GM18873 (cell line): ENCODE results near the gene PRKD1.
"Not testable (repeated sequence)": the region's sequence is repeated elsewhere in the genome, so short reads cannot be mapped to it uniquely, and the experiment has no call there.

Experiments used
- ATAC-seq: cut with Tn5 transposase; IDR thresholded peaks from one replicate; pipeline ENCODE4 v1.9.1; 2021; ENCODE audit warnings: mild to moderate bottlenecking, moderate library complexity, moderate number of reproducible peaks; ENCODE audit not compliant: unreplicated experiment, low FRiP score

Gene PRKD1

DNA sequence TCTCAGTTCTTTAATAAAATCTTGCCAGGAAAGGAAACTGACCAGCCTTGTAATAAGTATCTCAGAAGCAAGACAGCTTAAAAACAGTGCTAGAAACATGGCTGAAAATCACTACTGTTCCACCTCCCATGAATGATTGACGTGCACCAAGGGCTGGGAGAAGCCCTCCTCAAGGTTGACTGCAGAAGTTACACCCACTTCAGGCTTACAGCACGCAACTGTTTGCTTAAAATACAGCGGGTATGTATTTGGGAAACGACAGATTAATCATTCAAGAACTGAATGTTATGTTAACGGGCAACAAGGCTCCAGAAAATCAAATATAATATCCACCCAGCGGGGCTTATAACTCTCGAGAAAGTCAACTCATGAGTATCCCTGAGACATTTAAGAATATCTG, 22.1 kb downstream of the PRKD1 start:
- ATAC-seq, result no peak

DNA sequence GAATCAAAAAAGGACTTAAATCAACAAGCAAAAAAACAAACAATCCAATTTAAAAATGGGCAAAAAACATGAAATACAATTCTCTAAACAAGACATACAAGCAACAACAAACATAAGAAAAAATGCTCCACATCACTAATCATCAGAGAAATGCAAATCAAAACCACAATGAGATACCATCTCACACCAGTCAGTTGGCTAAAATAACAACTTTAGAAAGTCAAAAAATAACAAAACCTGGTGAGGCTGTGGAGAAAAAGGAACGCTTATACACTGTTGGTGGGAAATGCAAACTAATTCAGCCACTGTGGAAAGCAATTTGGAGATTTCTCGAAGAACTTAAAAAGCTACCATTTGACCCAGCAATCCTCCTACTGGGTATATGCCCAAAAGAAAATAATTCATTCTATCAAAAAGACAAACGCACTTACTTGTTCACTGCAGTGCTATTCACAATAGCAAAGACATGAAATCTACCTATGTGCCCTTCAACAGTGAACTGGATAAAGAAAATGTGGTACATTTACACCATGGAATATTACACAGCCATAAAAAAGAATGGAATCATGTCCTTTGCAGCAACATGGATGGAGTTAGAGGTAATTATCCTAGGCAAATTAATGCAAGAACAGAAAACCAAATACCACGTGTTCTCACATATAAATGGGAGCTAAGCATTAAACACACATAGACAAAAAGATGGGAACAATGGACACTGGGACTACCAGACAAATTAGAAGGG, 26.9 kb downstream of the PRKD1 start:
- ATAC-seq, result no peak

DNA sequence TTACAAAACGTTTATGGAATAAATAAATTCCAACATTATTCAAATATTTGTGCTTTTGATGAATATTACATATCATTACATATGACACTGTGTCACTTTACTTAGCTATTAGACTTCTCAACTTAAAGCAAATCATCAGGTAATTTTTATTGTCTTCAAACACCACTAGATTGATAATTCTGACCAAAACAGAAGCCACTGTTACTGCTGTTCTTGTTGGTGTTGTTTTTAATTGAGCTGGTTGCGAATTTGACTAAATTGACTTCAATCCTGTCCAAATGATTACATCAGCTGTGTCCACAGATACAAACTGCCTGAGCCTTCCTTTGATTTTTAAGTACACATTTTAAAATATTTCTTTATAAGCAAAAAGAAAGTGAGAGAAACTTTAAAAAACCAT, 29.2 kb downstream of the PRKD1 start:
- no peak for ATAC-seq

GRCh38 chr14:29897181-29897580, 30.5 kb downstream of the PRKD1 start:
- ATAC-seq, result no peak

DNA sequence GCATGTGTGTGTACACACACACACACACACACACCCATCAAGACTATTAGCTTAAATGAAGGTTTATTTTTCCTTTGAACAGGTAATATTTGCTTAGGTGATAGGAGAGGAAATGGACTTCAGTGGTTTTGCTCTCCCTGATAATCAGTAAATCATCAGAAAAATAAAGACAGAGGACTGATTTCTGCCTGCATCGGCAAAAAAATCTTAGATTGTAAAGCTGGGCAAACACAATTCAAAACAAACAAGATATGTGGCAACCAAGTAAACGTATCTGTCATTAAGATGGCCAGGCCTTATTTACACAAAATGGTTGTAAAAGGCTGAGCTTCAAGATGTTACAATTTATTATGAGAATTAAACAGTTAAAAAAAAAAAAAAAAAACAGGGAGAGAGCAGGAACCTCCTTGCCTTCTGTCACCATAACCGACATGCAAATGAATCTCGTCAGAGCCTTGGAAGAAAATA, 31.3 kb downstream of the PRKD1 start:
- no peak for ATAC-seq

- ATAC-seq, result no peak
These were observed 32.0 kb downstream of the PRKD1 start for GRCh38 chr14:29895591-29896083.

DNA sequence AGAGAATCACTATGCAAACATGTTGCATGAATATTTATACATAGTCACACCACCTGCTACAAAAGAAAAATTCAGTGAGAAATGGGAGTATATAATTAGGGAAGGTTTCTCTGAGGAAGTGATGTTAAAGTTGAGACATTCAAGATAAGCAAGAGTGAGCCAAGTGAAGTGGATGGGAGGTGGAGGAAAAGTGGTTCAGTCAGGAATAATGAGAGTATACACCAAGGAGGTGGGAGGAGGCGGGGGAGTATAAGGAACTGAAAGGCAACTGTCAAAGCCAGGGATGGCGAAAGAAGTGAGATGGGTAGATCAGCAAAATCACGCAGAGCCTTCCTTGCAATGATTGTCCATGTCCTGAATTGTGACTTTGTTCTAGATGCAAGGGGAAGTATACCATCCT, 33.7 kb downstream of the PRKD1 start:
- no peak for ATAC-seq

GRCh38 chr14:29892327-29892726, 35.3 kb downstream of the PRKD1 start:
- no peak for ATAC-seq

DNA sequence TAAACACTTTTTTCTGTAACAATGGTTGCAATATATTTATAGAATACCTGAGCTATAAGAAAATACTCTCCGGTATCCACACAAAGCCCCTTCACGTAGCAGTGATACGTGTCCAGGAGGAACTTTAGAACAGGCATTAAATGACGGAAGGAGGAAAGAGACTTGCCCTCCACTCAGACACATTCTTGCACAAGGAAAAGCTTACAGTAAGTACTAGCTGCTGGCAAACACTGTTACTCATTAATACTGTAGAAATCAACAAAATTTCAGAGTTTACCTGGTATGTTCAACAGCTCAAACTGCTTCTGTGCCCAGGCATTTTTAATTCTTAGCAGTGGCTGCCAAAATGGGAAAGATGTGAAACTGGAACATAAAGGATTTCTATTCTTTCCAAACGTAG, 41.7 kb downstream of the PRKD1 start:
- no peak for ATAC-seq

DNA sequence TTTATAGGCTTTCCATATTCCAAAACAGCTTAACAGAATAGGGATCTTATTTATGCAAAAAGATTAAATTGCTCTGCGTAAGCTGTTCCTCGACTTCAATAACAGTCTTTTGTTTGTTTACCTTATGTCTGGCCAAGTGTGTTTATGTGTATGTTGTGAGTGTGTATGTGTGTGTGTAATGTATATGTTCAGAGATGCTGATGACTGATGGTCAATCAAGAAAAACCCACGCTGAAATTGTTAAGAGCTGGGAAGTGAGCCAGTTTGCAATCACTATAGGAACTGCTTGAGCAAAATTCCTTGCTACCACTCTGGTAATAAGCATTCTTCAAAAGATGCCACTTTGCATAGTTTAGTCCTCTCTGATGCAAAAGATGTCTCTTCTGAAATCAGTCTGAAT, 59.6 kb downstream of the PRKD1 start:
- ATAC-seq, result no peak

DNA sequence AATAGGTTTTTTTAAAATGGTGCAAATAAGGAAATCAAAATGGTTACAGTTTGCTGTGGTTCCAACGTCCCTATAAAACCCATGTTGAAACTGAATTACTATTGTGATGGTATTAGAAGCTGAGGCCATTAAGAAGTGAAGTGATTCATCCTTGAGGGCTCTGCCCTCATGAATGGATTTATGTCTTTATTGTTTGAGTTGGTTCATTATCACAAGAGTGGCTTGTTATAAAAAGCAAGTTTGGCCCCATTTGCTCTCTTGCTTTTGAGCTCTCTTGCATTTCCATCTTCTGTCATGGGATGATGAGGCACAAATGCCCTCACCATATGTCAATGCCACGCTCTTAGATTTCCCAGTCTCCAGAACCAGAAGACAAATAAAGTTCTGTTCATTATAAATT, 62.3 kb downstream of the PRKD1 start:
- ATAC-seq, result no peak

DNA sequence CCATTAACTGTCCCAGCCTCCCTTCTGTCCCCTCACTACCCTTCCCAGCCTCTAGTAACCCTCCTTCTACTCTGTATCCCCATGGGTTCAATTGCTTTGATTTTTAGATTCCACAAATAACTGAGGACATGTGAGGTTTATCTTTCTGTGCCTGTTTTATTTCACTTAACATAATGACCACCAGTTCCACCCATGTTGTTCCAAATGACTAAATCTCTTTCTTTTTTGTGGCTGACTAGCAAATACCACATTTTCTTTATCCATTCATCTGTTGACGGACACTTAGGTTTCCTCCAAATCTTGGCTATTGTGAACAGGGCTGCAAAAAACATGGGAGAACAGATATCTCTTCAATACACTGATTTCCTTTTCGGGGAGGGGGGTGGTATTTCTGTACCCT, 65.7 kb downstream of the PRKD1 start:
- no peak for ATAC-seq

- ATAC-seq, result peak; percentile 87
These were observed 69.3 kb downstream of the PRKD1 start for GRCh38 chr14:29858299-29858698.

GRCh38 chr14:29857551-29857950, 70.1 kb downstream of the PRKD1 start:
- ATAC-seq, result peak; percentile 62

DNA sequence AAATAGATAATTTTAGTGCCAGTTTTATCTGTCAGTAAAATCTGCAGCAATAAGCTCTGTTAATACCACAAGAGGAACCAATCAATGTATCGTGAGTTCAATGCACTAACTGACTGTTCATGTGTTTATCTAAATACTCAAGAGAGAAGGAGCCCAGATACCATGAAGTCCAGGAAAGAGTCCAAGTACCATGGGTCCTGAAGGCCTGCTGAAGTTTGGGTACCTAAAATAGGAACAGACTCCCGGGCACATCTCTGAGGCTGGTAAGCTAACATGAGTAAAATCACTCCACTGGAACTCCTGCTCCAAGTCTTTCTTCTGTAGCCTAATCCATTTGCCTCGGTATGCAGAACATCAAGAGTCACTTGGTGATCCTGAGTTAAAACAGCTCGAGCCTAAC, 71.1 kb downstream of the PRKD1 start:
- ATAC-seq, result no peak

GRCh38 chr14:29853691-29854090, 74.0 kb downstream of the PRKD1 start:
- ATAC-seq, result not testable (repeated sequence)

DNA sequence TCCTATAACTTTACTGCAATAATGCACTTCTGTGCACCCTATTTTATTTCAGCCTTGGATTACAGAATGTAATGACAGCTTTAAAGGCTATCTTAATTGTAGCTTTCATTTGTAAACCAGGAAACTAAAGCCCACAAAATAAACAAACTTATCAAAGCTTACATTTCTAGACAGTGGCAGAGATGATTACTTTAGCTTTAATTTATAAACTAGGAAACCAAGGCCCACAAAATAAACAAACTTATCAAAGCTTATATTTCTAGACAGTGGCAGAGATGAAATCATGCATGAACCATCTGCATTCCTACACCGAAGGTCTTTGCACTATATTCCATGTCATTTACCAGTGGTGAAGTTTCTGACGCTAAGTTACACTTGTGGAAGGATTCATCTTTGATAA, 74.4 kb downstream of the PRKD1 start:
- no peak for ATAC-seq

DNA sequence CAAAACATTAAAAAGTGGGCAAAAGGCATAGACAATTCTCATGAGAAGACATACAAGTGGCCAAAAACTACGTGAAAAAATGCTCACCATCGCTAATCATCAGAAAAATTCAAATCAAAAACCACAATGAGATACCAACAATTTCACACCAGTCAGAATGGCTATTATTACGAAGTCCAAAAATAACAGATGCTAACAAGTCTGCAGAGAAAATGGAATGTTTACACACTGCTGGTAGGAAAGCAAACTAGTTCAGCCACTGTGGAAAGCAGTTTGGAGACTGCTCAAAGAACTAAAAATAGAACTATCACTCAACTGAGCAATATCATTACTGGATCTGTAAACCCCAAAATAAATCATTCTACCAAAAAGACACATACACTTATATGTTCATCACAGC, 76.2 kb downstream of the PRKD1 start:
- ATAC-seq, result no peak

GRCh38 chr14:29847056-29847380, 80.6 kb downstream of the PRKD1 start:
- no peak for ATAC-seq

DNA sequence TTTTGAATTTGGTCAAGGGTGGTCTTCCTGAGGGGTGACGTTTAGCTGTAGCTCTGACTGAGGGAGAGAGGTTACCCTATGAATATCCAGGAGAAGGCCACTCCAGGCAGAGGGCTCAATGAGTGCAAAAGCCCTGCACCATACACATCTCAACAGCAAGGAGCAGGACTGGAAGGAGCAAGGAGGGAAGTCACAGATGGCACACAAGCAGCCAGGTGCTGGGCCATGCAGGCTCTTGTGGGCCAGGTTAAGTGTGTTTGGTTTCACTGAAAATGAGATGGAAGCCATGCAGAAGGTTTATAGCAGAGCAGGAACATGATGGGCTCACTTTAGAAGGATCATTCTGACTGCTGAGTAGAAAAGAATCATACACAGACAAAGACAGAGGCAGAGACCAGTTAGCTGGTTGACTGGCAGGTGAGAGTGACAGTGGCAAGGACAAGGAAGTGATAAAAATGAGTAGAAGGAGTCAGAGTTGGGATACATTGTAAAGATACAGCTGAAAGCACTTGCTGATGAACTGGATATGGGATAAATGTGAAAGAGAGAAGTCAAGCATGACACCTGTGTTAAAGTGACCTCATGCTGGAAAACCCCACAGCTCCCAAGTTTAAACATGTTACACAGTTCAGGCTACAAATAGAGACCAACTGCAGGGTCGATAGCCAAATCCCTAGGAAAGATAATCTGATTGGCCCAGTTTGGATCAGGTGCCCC, 81.2 kb downstream of the PRKD1 start:
- ATAC-seq, result no peak

DNA sequence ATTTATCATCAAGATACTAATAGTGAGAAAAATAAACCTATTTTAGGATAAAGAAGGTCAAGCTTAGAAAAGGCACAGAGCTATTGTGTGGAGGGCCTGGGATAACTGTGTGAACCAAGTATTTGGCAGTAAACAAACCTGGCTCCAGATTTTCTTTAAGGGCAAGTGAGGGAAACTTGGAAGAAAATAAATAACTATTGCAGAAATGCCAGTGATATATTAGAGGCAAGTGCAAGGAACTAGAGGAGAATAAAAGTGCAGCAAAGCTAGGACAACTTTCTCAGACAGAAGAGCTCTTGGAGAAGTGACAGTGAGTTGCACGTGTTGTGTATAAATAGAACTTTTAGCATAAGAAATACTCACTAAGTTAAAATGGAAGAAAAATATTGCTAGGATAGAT, 83.7 kb downstream of the PRKD1 start:
- no peak for ATAC-seq

- no peak for ATAC-seq
These were observed 85.4 kb downstream of the PRKD1 start for GRCh38 chr14:29842228-29842627.
